ENCODE measurements around the gene CELF2.

The CELF2 gene

DNA sequence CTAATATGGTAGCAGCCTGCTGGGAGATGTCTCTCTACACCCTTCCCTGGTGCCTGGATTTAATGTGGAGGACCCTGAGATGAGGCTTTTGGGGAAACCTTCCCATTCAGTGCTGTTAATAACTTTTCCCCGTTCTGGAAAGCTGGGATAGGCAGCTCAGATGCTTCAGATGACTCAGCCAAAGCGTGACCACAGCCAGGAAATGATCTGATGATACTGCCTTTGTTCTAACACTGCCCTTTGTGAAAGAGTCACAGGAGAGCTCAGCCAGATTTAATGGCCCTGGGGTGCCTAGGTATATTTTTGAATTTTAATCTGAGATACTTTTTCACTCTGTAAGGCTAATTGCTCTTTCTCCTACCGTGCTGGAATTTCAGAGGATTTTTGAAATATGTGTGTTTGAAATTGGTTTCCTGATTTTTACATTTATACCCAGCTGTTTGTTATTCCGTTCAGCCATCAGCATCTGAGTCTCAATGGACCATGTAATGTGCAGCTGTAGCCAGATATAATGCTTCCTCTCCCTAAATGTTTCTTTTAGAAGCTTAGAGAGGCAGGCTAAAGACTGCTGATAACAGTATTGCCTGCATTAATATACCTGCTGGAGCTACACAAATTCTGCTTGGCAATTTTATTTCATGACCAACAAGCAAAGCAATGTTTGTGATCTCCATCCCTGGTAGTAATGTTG lies 17.8 kb downstream of the CELF2 start:
- no peak overlapping the region for H3K27ac ChIP-seq (ENCODE audit: low read length)
- TF ChIP-seq, protein P1, sequence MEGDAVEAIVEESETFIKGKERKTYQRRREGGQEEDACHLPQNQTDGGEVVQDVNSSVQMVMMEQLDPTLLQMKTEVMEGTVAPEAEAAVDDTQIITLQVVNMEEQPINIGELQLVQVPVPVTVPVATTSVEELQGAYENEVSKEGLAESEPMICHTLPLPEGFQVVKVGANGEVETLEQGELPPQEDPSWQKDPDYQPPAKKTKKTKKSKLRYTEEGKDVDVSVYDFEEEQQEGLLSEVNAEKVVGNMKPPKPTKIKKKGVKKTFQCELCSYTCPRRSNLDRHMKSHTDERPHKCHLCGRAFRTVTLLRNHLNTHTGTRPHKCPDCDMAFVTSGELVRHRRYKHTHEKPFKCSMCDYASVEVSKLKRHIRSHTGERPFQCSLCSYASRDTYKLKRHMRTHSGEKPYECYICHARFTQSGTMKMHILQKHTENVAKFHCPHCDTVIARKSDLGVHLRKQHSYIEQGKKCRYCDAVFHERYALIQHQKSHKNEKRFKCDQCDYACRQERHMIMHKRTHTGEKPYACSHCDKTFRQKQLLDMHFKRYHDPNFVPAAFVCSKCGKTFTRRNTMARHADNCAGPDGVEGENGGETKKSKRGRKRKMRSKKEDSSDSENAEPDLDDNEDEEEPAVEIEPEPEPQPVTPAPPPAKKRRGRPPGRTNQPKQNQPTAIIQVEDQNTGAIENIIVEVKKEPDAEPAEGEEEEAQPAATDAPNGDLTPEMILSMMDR (IDR thresholded peaks at IDR 0.05; ENCODE audit: borderline replicate concordance, extremely low read depth, low read length, poor library complexity, severe bottlenecking), result no peak
- no peak for TF ChIP-seq EZH2 (IDR thresholded peaks at IDR 0.05; ENCODE audit: borderline replicate concordance, low read depth, low read length, severe bottlenecking)

DNA sequence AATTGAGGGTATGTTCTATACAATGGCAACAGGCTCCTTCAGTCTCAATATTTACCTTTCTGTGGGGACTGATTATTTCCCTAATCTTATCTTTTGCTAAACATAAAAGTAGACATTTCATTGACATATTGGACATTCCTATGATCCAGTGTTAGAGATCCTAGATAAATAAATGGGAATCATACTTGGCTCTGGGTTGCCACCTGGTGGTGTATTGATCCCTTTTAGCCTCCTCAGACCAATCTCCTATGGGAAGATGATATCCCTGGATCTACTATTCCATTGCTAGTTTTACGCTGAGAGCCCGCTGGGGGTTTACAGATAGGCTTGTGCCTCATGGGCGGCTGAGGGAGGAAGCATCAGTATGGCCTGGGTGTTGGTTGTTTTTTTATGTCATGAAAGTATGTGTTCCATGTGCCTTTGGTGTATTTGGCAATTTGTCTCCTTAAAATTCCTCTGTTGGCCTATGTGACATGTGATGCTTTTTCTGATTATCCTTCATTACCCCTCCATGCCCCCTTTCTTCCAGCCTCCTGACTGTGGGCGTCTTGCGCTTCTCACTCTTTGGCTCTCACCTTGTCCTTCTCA lies 18.8 kb downstream of the CELF2 start:
- TF ChIP-seq EZH2 (IDR thresholded peaks at IDR 0.05; ENCODE audit: borderline replicate concordance, low read depth, low read length, severe bottlenecking), result no peak
- TF ChIP-seq, protein P1 (IDR thresholded peaks at IDR 0.05; ENCODE audit: borderline replicate concordance, extremely low read depth, low read length, poor library complexity, severe bottlenecking), result peak; percentile 41
- Histone ChIP-seq H3K4me2 (ENCODE audit: insufficient read depth, low read length) (no peak overlapping the region), H4K20me1 (ENCODE audit: insufficient read depth, low read length) (no peaks in the 10 kb centered on the region), H3K36me3 (ENCODE audit: insufficient read depth, low read length) (no peaks in the 10 kb centered on the region), H3K79me2 (ENCODE audit: insufficient read depth, low read length) (no peaks in the 10 kb centered on the region), H3K27me3 (ENCODE audit: insufficient read depth, low read length, poor library complexity) (no peaks in the 10 kb centered on the region), H3K27ac (ENCODE audit: low read length) (no peak overlapping the region), H3K9ac (ENCODE audit: low read depth, low read length) (no peak overlapping the region), H2AFZ (ENCODE audit: low read depth, low read length) (no peak overlapping the region), H3K9me3 (ENCODE audit: insufficient read depth, low read length, severe bottlenecking) (no peaks in the 10 kb centered on the region), H3K4me1 (ENCODE audit: insufficient read depth, low read length) (no peaks in the 10 kb centered on the region), H3K4me3 (ENCODE audit: low read depth in 1 of 2, low read length in 2 of 2) (no peak overlapping the region)
- ATAC-seq (ENCODE audit: insufficient read depth, low read depth), result no peak
- DNase-seq, result no peak

More for the DNA sequence above, 17.8 kb downstream of the CELF2 start:
- Histone ChIP-seq H3K9ac (ENCODE audit: low read depth, low read length) (no peak overlapping the region), H3K4me2 (ENCODE audit: insufficient read depth, low read length) (no peak overlapping the region), H3K79me2 (ENCODE audit: insufficient read depth, low read length) (no peaks in the 10 kb centered on the region), H3K4me1 (ENCODE audit: insufficient read depth, low read length) (no peaks in the 10 kb centered on the region), H3K27me3 (ENCODE audit: insufficient read depth, low read length, poor library complexity) (no peaks in the 10 kb centered on the region), H3K9me3 (ENCODE audit: insufficient read depth, low read length, severe bottlenecking) (no peaks in the 10 kb centered on the region), H4K20me1 (ENCODE audit: insufficient read depth, low read length) (no peaks in the 10 kb centered on the region), H3K4me3 (ENCODE audit: low read depth in 1 of 2, low read length in 2 of 2) (no peak overlapping the region), H2AFZ (ENCODE audit: low read depth, low read length) (no peak overlapping the region), H3K36me3 (ENCODE audit: insufficient read depth, low read length) (no peaks in the 10 kb centered on the region)
- ATAC-seq (ENCODE audit: insufficient read depth, low read depth), result no peak; the same call in 2 of the 3 replicates
- no peak for DNase-seq

DNA sequence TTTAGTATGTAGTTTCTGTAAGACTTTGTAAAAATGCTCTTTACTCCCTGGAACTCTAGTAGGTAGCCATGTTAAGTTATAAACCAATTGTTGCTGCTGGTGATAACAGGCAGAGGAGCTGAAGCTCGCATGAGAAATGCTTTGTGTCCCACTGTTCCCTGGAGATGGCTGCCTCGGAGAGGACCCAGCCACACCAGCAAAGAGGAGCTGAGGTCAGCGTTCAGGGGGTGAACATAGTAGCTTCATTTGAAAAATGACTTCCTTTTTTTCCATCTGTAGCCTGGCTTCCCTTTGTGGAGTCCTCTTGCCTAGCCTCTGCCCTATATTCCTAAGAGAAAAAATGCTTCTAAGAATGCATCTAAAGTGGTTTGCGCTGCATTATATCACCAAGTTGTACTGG lies 20.3 kb downstream of the CELF2 start:
- Histone ChIP-seq H3K9ac (ENCODE audit: low read depth, low read length) (no peak overlapping the region), H3K27me3 (ENCODE audit: insufficient read depth, low read length, poor library complexity) (no peaks in the 10 kb centered on the region), H3K4me2 (ENCODE audit: insufficient read depth, low read length) (no peak overlapping the region), H3K4me1 (ENCODE audit: insufficient read depth, low read length) (no peaks in the 10 kb centered on the region), H3K9me3 (ENCODE audit: insufficient read depth, low read length, severe bottlenecking) (no peaks in the 10 kb centered on the region), H4K20me1 (ENCODE audit: insufficient read depth, low read length) (no peaks in the 10 kb centered on the region), H3K79me2 (ENCODE audit: insufficient read depth, low read length) (no peaks in the 10 kb centered on the region), H3K4me3 (ENCODE audit: low read depth in 1 of 2, low read length in 2 of 2) (no peak overlapping the region), H3K36me3 (ENCODE audit: insufficient read depth, low read length) (no peaks in the 10 kb centered on the region), H3K27ac (ENCODE audit: low read length) (no peak overlapping the region), H2AFZ (ENCODE audit: low read depth, low read length) (no peak overlapping the region)
- ATAC-seq (ENCODE audit: insufficient read depth, low read depth) (no peak), DNase-seq (no peak)
- TF ChIP-seq, protein P1 (IDR thresholded peaks at IDR 0.05; ENCODE audit: borderline replicate concordance, extremely low read depth, low read length, poor library complexity, severe bottlenecking), result no peak
- TF ChIP-seq EZH2 (IDR thresholded peaks at IDR 0.05; ENCODE audit: borderline replicate concordance, low read depth, low read length, severe bottlenecking), result no peak

Data from DND-41 (cell line).